ENCODE measurements around the gene RPS13. TPM values are rescaled to one million over a fixed set of nuclear protein-coding genes. Genes with fewer than 3 reads are reported as not detected.
"Not testable (repeated sequence)": the region's sequence is repeated elsewhere in the genome, so short reads cannot be mapped to it uniquely, and the experiment has no call there.

Gene RPS13
- total and polyA plus RNA-seq, 8 donors, result 748 to 1,690 (median 1,536) TPM

GRCh38 chr11:17073370-17074027 lies 4.0 kb downstream of the RPS13 start:
- H3K36me3 ChIP-seq, result peaks cover 0 to 49% of the 10 kb centered on the region in 2 donors
- no peak for DNase-seq
- H3K27me3 ChIP-seq, result no peaks in the 10 kb centered on the region
- H3K9me3 ChIP-seq, result no peaks in the 10 kb centered on the region
- peaks cover 14 to 30% of the 10 kb centered on the region in 2 donors for H3K4me1 ChIP-seq
- no peak for ATAC-seq
- no peak overlapping the region for H3K27ac ChIP-seq
- no peak overlapping the region for H3K4me3 ChIP-seq
- TF ChIP-seq, protein P1, sequence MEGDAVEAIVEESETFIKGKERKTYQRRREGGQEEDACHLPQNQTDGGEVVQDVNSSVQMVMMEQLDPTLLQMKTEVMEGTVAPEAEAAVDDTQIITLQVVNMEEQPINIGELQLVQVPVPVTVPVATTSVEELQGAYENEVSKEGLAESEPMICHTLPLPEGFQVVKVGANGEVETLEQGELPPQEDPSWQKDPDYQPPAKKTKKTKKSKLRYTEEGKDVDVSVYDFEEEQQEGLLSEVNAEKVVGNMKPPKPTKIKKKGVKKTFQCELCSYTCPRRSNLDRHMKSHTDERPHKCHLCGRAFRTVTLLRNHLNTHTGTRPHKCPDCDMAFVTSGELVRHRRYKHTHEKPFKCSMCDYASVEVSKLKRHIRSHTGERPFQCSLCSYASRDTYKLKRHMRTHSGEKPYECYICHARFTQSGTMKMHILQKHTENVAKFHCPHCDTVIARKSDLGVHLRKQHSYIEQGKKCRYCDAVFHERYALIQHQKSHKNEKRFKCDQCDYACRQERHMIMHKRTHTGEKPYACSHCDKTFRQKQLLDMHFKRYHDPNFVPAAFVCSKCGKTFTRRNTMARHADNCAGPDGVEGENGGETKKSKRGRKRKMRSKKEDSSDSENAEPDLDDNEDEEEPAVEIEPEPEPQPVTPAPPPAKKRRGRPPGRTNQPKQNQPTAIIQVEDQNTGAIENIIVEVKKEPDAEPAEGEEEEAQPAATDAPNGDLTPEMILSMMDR (IDR thresholded peaks at IDR 0.05), result no peak
- intact Hi-C loops (cut with DNase I), result no loop called here

GRCh38 chr11:17067417-17067816 lies 10.1 kb downstream of the RPS13 start:
- Histone ChIP-seq H3K27me3 (no peaks in the 10 kb centered on the region), H3K4me3 (no peak overlapping the region), H3K27ac (no peak overlapping the region), H3K36me3 (peaks cover 0 to 8% of the 10 kb centered on the region in 2 donors), H3K9me3 (no peaks in the 10 kb centered on the region), H3K4me1 (no peaks in the 10 kb centered on the region)
- ATAC-seq (no peak), DNase-seq (peak in 1 of 4 donors; percentile 67)
- TF ChIP-seq, protein P1 (IDR thresholded peaks at IDR 0.05), result no peak
- intact Hi-C loops (cut with DNase I), result no loop called here

GRCh38 chr11:17066691-17067090 lies 10.8 kb downstream of the RPS13 start:
- Histone ChIP-seq H3K27ac (no peak overlapping the region), H3K4me1 (no peaks in the 10 kb centered on the region), H3K9me3 (no peaks in the 10 kb centered on the region), H3K4me3 (no peak overlapping the region), H3K27me3 (no peaks in the 10 kb centered on the region), H3K36me3 (peaks cover 0 to under 1% of the 10 kb centered on the region in 2 donors)
- TF ChIP-seq, protein P1 (IDR thresholded peaks at IDR 0.05), result no peak
- intact Hi-C loops (cut with DNase I), result no loop called here
- no peak for ATAC-seq
- DNase-seq, result no peak

DNA sequence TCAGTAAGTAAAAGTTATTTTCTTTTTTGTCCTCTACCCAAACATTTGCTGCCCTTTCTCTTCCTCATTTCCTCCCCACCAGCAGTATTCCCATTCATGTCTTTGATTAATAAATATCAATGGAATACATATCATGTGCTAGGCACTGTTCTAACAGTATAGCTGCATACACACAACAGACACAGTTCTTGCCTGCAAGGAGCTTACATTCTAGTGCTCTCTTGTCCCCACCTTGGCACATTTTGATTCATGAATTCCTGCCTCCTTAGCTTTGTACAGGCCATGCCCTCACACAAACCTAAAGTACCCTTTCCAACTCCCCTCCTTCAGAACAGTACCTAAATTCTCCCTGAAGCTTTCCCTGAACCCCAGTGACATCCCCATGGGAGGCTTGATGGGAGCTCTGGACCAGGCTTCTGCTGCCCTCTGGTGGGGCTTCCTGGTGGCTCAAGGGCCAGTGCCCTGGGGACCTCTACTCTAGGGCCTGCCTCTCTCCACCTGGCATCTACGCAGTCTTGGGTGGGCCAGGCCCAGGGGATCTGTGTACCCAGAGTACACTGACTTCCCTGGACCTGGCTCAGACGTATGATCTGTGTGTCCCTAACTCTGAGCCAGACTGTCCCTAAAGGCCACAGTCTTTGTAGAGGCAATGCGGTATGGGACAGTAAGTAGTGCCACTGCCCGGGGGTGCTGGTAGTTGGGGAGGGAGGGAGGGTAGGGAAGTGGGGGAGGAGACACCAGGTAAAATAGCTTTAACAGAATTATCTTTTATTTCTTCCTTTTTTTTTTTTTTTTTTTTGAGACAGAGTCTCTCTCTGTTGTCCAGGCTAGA lies 14.1 kb downstream of the RPS13 start:
- intact Hi-C loops (cut with DNase I), result loop anchor here in 1 of 2 donors (5.0 kb wide), 1 partner anchor 116 kb away; no protein-coding TSS in a partner anchor

DNA sequence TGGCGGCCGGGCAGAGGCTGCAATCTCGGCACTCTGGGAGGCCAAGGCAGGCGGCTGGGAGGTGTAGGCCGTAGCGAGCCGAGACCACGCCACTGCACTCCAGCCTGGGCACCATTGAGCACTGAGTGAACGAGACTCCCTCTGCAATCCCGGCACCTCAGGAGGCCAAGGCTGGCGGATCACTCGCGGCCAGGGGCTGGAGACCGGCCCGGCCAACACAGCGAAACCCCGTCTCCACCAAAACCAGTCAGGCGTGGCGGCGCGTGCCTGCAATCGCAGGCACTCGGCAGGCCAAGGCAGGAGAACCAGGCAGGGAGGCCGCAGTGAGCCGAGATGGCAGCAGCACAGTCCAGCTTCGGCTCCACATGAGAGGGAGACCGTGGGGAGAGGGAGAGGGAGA lies 26.3 kb downstream of the RPS13 start:
- H3K9me3 ChIP-seq; H3K4me3 ChIP-seq; intact Hi-C loops (cut with DNase I); H3K4me1 ChIP-seq; H3K27me3 ChIP-seq; H3K36me3 ChIP-seq; H3K27ac ChIP-seq; DNase-seq; ATAC-seq: not testable (repeated sequence)

More for the DNA sequence above, 14.1 kb downstream of the RPS13 start:
- Histone ChIP-seq H3K27me3 (no peaks in the 10 kb centered on the region), H3K27ac (no peak overlapping the region), H3K36me3 (no peaks in the 10 kb centered on the region), H3K4me3 (no peak overlapping the region), H3K4me1 (no peaks in the 10 kb centered on the region), H3K9me3 (no peaks in the 10 kb centered on the region)
- TF ChIP-seq, protein P1 (IDR thresholded peaks at IDR 0.05), result peak; percentile 73
- ATAC-seq (peak; percentile 99), DNase-seq (peak; percentile 17 to 83 (median 48))

DNA sequence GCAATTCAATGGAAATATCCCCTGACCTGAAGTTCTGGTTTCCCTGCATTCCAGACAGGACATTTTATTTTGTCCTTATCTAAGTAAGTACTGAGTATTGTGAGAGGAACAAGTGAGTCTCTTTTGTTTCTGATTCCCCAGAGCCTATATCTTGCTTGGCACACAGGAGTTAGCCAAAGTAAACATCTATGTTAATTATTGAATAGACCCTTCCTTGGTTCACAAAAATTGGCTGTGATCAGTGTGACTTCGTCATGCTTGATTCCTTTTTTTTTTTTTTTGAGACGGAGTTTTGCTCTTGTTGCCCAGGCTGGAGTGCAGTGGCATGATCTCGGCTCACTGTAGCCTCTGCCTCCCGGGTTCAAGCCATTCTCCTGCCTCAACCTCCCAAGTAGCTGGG lies 29.0 kb downstream of the RPS13 start:
- H3K27me3 ChIP-seq; H3K36me3 ChIP-seq; H3K27ac ChIP-seq; intact Hi-C loops (cut with DNase I); H3K4me3 ChIP-seq; H3K9me3 ChIP-seq; ATAC-seq; H3K4me1 ChIP-seq: not testable (repeated sequence)
- peak in 1 of 4 donors; percentile 5 for DNase-seq
